IMR-90 (cell line): Measurements from ENCODE around the gene ANKRD34B. TPM values are rescaled to one million over a fixed set of nuclear protein-coding genes. Genes with fewer than 3 reads are reported as not detected.

Source experiments
- ATAC-seq: fragments of 200-7000 bp; cut with Tn5 transposase; 2 replicates; pipeline ENCODE4 v1.9.1; 2020; ENCODE audit warnings: low read depth, mild to moderate bottlenecking, moderate library complexity
- BruUV-seq: library from RNA; stranded (reverse); fragments of 400-500 nt; replicated peaks from 2 replicates; lab custom pipeline; 2021; lab: Mats Ljungman, UMichigan
- CTCF ChIA-PET: fragments of 300-600 bp; formaldehyde crosslinking; extraction: SDS; loops from one replicate; lab custom pipeline; 2021; ENCODE audit warnings: antibody characterized with exemption; lab: Yijun Ruan, JAX
- POLR2A ChIA-PET: fragments of 300-600 bp; sonication (Branson Sonifier 250); formaldehyde crosslinking; loops from one replicate; lab custom pipeline; 2022; ENCODE audit warnings: antibody characterized with exemption; ENCODE audit not compliant: unreplicated experiment; lab: Charles Lee
- DNase-seq: peaks from one replicate; pipeline ENCODE4 v3.0.0; 2013
- H2AFZ ChIP-seq: replicated peaks from 2 replicates; pipeline ENCODE3; 2013; ENCODE audit warnings: low read length, mild to moderate bottlenecking; ENCODE audit not compliant: poor library complexity
- H2AK5ac ChIP-seq: 2 replicates; pipeline ENCODE4 v1.6.1; 2013; ENCODE audit warnings: low read depth, low read length, inconsistent platforms
- H2AK9ac ChIP-seq: replicated peaks from 2 replicates; pipeline ENCODE3; 2013; ENCODE audit warnings: mild to moderate bottlenecking, low read depth, low read length, moderate library complexity; ENCODE audit not compliant: poor library complexity
- H2BK120ac ChIP-seq: 2 replicates; pipeline ENCODE4 v1.6.1; 2013; ENCODE audit warnings: low read depth, low read length, inconsistent platforms
- H2BK15ac ChIP-seq: 3 replicates; pipeline ENCODE4 v1.6.1; 2013; ENCODE audit warnings: low read depth, low read length, inconsistent platforms
- H2BK20ac ChIP-seq: 2 replicates; pipeline ENCODE4 v1.6.1; 2013; ENCODE audit warnings: low read depth, mild to moderate bottlenecking, inconsistent platforms, low read length, moderate library complexity
- H2BK5ac ChIP-seq: 2 replicates; pipeline ENCODE4 v1.6.1; 2013; ENCODE audit warnings: mild to moderate bottlenecking, low read depth, low read length, inconsistent platforms; ENCODE audit not compliant: poor library complexity, severe bottlenecking
- H3K14ac ChIP-seq: replicated peaks from 2 replicates; pipeline ENCODE4 v1.6.1; 2013; ENCODE audit warnings: low read depth, low read length, inconsistent platforms
- H3K18ac ChIP-seq: 2 replicates; pipeline ENCODE4 v1.6.1; 2013; ENCODE audit warnings: low read depth, low read length, control low read depth
- H3K23ac ChIP-seq: 2 replicates; pipeline ENCODE4 v1.6.1; 2013; ENCODE audit warnings: low read depth, low read length, inconsistent platforms
- H3K27ac ChIP-seq: 2 replicates; pipeline ENCODE4 v1.5.1; 2013; ENCODE audit warnings: mild to moderate bottlenecking, control low read depth, low read length; ENCODE audit not compliant: insufficient read depth
- H3K27me3 ChIP-seq: 2 replicates; pipeline ENCODE4 v1.6.1; 2013; ENCODE audit warnings: low read length; ENCODE audit not compliant: control insufficient read depth, insufficient read depth
- H3K36me3 ChIP-seq: 2 replicates; pipeline ENCODE4 v1.6.1; 2013; ENCODE audit warnings: low read length, mixed read lengths; ENCODE audit not compliant: control insufficient read depth, insufficient read depth
- H3K4ac ChIP-seq: 2 replicates; pipeline ENCODE4 v1.6.1; 2013; ENCODE audit warnings: low read depth, low read length, inconsistent platforms
- H3K4me1 ChIP-seq: 2 replicates; pipeline ENCODE4 v1.6.1; 2013; ENCODE audit warnings: low read length, mixed read lengths; ENCODE audit not compliant: control insufficient read depth, insufficient read depth
- H3K4me2 ChIP-seq: 2 replicates; pipeline ENCODE4 v1.6.1; 2013; ENCODE audit warnings: low read depth, mild to moderate bottlenecking, control low read depth, low read length, moderate library complexity
- H3K4me3 ChIP-seq: 2 replicates; pipeline ENCODE4 v1.5.1; 2013; ENCODE audit warnings: low read depth, mild to moderate bottlenecking, control low read depth, low read length, moderate library complexity; ENCODE audit not compliant: insufficient read depth
- H3K56ac ChIP-seq: 2 replicates; pipeline ENCODE4 v1.6.1; 2013; ENCODE audit warnings: low read length, inconsistent platforms; ENCODE audit not compliant: insufficient read depth; ENCODE audit errors: extremely low read depth
- H3K79me1 ChIP-seq, 2 experiments: 2 replicates each; pipeline ENCODE4 v1.6.1; 2013; ENCODE audit warnings: low read length in 2 of 2, inconsistent platforms in 1 of 2, low read depth in 1 of 2
- H3K9ac ChIP-seq: 2 replicates; pipeline ENCODE4 v1.6.1; 2013; ENCODE audit warnings: low read depth, low read length, control low read depth
- H3K9me1 ChIP-seq: 2 replicates; pipeline ENCODE4 v1.6.1; 2013; ENCODE audit warnings: low read length, inconsistent platforms; ENCODE audit not compliant: insufficient read depth
- H3K9me3 ChIP-seq: 2 replicates; pipeline ENCODE4 v1.6.1; 2013; ENCODE audit warnings: low read length; ENCODE audit not compliant: control insufficient read depth, insufficient read depth
- H4K20me1 ChIP-seq: 2 replicates; pipeline ENCODE4 v1.6.1; 2013; ENCODE audit warnings: low read length, inconsistent platforms; ENCODE audit not compliant: insufficient read depth
- H4K5ac ChIP-seq: 2 replicates; pipeline ENCODE4 v1.6.1; 2013; ENCODE audit warnings: mild to moderate bottlenecking, low read depth, low read length, control low read depth
- H4K8ac ChIP-seq, 2 experiments: 2 replicates each; pipeline ENCODE4 v1.6.1; 2013; ENCODE audit warnings: low read depth in 2 of 2, low read length in 2 of 2, control low read depth in 1 of 2, inconsistent platforms in 1 of 2
- H4K91ac ChIP-seq: 2 replicates; pipeline ENCODE4 v1.6.1; 2013; ENCODE audit warnings: low read depth, low read length, inconsistent platforms; ENCODE audit not compliant: insufficient read depth
- BHLHE40 ChIP-seq: fragments of 150-350 bp; IDR thresholded peaks from 2 replicates; pipeline ENCODE4 v1.6.1; 2016; ENCODE audit warnings: mild to moderate bottlenecking, low read depth, low read length
- CEBPB ChIP-seq: IDR thresholded peaks from 2 replicates; pipeline ENCODE4 v1.6.1; 2012; ENCODE audit warnings: low read depth, low read length, improper control_type of control experiment
- CHD1 ChIP-seq: IDR thresholded peaks from 2 replicates; pipeline ENCODE4 v1.6.1; 2012; ENCODE audit warnings: low read depth, low read length, improper control_type of control experiment
- CTCF ChIP-seq: conservative IDR thresholded peaks from 2 replicates; pipeline ENCODE4 v1.5.1; 2012; ENCODE audit warnings: mild to moderate bottlenecking, low read depth, low read length, improper control_type of control experiment
- ELK1 ChIP-seq: fragments of 150-350 bp; IDR thresholded peaks from 2 replicates; pipeline ENCODE4 v1.6.1; 2016; ENCODE audit warnings: low read depth, mild to moderate bottlenecking, low read length, moderate library complexity, borderline replicate concordance
- FOS ChIP-seq: fragments of 150-350 bp; IDR thresholded peaks from 2 replicates; pipeline ENCODE4 v1.6.1; 2016; ENCODE audit warnings: low read depth, low read length
- MAFK ChIP-seq: IDR thresholded peaks from 2 replicates; pipeline ENCODE4 v1.6.1; 2012; ENCODE audit warnings: low read depth, low read length, improper control_type of control experiment
- MAZ ChIP-seq: IDR thresholded peaks from 2 replicates; pipeline ENCODE4 v1.6.1; 2012; ENCODE audit warnings: low read depth, mild to moderate bottlenecking, low read length, improper control_type of control experiment, moderate library complexity, borderline replicate concordance
- MXI1 ChIP-seq: IDR thresholded peaks from 2 replicates; pipeline ENCODE4 v1.6.1; 2012; ENCODE audit warnings: low read depth, mild to moderate bottlenecking, low read length, moderate library complexity, borderline replicate concordance
- NFE2L2 ChIP-seq: fragments of 150-350 bp; IDR thresholded peaks from 2 replicates; pipeline ENCODE4 v1.6.1; 2016; ENCODE audit warnings: low read depth, mild to moderate bottlenecking, low read length
- POLR2A ChIP-seq: IDR thresholded peaks from 2 replicates; pipeline ENCODE4 v1.6.1; 2012; ENCODE audit warnings: mild to moderate bottlenecking, low read depth, low read length
- RAD21 ChIP-seq: IDR thresholded peaks from 2 replicates; pipeline ENCODE4 v1.6.1; 2012; ENCODE audit warnings: low read length, improper control_type of control experiment
- RCOR1 ChIP-seq: IDR thresholded peaks from 2 replicates; pipeline ENCODE4 v1.6.1; 2012; ENCODE audit warnings: mild to moderate bottlenecking, low read length, improper control_type of control experiment; ENCODE audit not compliant: insufficient replicate concordance
- RFX5 ChIP-seq: IDR thresholded peaks from 2 replicates; pipeline ENCODE4 v1.8.0; 2012; ENCODE audit warnings: low read depth, mild to moderate bottlenecking, low read length, moderate library complexity
- SMC3 ChIP-seq: fragments of 150-350 bp; IDR thresholded peaks from 2 replicates; pipeline ENCODE4 v1.6.1; 2016; ENCODE audit warnings: low read depth, mild to moderate bottlenecking, antibody characterized with exemption, low read length, moderate library complexity
- USF2 ChIP-seq: fragments of 150-350 bp; IDR thresholded peaks from 2 replicates; pipeline ENCODE4 v1.6.1; 2017; ENCODE audit warnings: mild to moderate bottlenecking, antibody characterized with exemption, low read length, low read depth
- WGBS, 2 experiments: methylation state at CpG; one replicate each; pipeline versions ENCODE4 v1.1.5 to v1.1.7; 2013; ENCODE audit warnings: missing lambda C conversion rate in 2 of 2; ENCODE audit not compliant: insufficient read length in 1 of 2; ENCODE audit errors: extremely low coverage in 2 of 2; 5-methylcytosine and 5-hydroxymethylcytosine counted together
- dilution Hi-C: fragments of 300-500 bp; cut with HindIII; formaldehyde crosslinking; loops from one replicate; pipeline ENCODE4 v1.14.3; 2018; ENCODE audit warnings: low sequenced_read_pairs; ENCODE audit not compliant: unreplicated experiment
- in situ Hi-C: fragments of 300-500 bp; cut with MboI; formaldehyde crosslinking; loops from 3 replicates; pipeline ENCODE4 v1.14.3; 2019; ENCODE audit warnings: low sequenced_read_pairs, inconsistent platforms, mixed read lengths
- intact Hi-C: fragments of 100-400 bp; cut with micrococcal nuclease; formaldehyde crosslinking; loops from 2 replicates; pipeline ENCODE4 v1.10.0; 2022
- polyA plus RNA-seq, 3 experiments: library from polyadenylated mRNA; depleted of rRNA; stranded (reverse); fragments of >200 nt; gene quantifications; 2 replicates each; pipeline ENCODE4 v1.2.3, GENCODE V29; 2012; ENCODE audit warnings: low replicate concordance in 1 of 3
- total RNA-seq: library from RNA; depleted of rRNA; stranded (reverse); fragments of >200 nt; gene quantifications from 2 replicates; pipeline ENCODE4 v1.2.3, GENCODE V29; 2012

ANKRD34B gene
- total and polyA plus RNA-seq, 2 of the 4 experiments (the other 2 are of a cell fraction): not detected

- no peak overlapping the region for H4K5ac ChIP-seq
- no peak overlapping the region for H2BK120ac ChIP-seq
- H2AK5ac ChIP-seq: no peak overlapping the region
- DNase-seq: no peak
- no peaks in the 10 kb centered on the region for H3K9me1 ChIP-seq
- in situ Hi-C loops: no loop called here
- dilution Hi-C loops: no loop called here
- no peaks in the 10 kb centered on the region for H3K4me1 ChIP-seq
- H4K20me1 ChIP-seq: no peaks in the 10 kb centered on the region
- H3K18ac ChIP-seq: no peak overlapping the region
- H4K8ac ChIP-seq: no peak overlapping the region
- no peaks in the 10 kb centered on the region for H3K36me3 ChIP-seq
- peaks cover 23% of the 10 kb centered on the region for H3K27me3 ChIP-seq
- no peak overlapping the region for H3K14ac ChIP-seq
- no peak overlapping the region for H3K4me3 ChIP-seq
- no peak for TF ChIP-seq RCOR1
- no peak for TF ChIP-seq ELK1
- no peak for TF ChIP-seq MAFK
- TF ChIP-seq SMC3: no peak
- no peak for TF ChIP-seq MAZ
- no peak for TF ChIP-seq NFE2L2
- TF ChIP-seq USF2: no peak
- no peak for TF ChIP-seq MXI1
- no peak for TF ChIP-seq FOS
- no peak for TF ChIP-seq RFX5
- no peak for TF ChIP-seq BHLHE40
- no peak for TF ChIP-seq RAD21
- TF ChIP-seq CTCF: no peak
- no peak for TF ChIP-seq CEBPB
- TF ChIP-seq POLR2A: no peak
- TF ChIP-seq CHD1: no peak
- H3K23ac ChIP-seq: no peak overlapping the region
- H3K27ac ChIP-seq: no peak overlapping the region
- CTCF ChIA-PET: no interaction called here
- no peak overlapping the region for H2BK5ac ChIP-seq
- H3K79me1 ChIP-seq: no peaks in the 10 kb centered on the region
- intact Hi-C loops: no loop called here
- no peak overlapping the region for H2BK20ac ChIP-seq
- no peak overlapping the region for H2AFZ ChIP-seq
- H2AK9ac ChIP-seq: no peak overlapping the region
- H3K4me2 ChIP-seq: no peak overlapping the region
- WGBS, 2 experiments: no CpG with 5 or more reads among the region's 4 CpGs
- POLR2A ChIA-PET: no interaction called here
- no peak overlapping the region for H4K91ac ChIP-seq
- no peak overlapping the region for H3K56ac ChIP-seq
- H3K4ac ChIP-seq: no peak overlapping the region
- no peaks in the 10 kb centered on the region for H3K9me3 ChIP-seq
- H2BK15ac ChIP-seq: no peak overlapping the region
- H3K9ac ChIP-seq: no peak overlapping the region
- no peak for ATAC-seq
- BruUV-seq: no TSS peak
These were observed 15.0 kb downstream of the ANKRD34B start for GRCh38 chr5:80555099-80555498.
